ENCODE measurements around the gene HTR2B.
"Not testable (repeated sequence)": the region's sequence is repeated elsewhere in the genome, so short reads cannot be mapped to it uniquely, and the experiment has no call there.

HTR2B gene

DNA sequence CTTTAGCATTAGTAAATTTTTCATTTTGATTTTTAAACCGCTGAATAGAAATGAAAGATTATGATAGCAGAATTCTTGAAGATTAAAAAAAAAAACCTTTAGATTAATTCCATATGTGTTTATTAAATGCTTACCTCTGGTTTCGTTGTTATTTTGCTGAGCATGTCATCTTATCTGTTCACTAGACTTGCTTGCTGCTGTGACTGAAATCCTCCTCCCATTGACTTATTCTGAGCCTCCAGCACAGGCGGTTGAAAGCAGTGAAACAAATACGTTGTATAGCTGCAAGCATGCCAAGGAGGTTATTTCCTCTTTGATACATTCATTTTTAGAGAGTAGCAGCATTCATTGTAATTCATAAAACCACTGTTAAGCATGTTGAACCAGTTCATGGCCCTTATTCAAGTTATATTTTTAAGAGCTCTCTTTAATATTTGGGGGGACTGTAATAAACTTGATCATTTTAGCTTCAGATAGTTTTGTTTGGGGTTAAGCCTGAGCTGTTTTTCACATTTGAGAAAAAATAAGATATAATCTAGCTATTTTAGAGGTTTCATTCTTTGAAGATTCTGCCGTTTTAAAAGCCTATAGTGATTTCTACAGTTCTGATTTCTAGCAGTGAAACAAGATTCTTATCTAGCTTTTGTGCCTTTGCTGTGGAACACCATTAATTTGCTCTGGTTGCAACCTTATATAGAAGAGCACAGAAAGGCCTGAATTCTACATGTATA lies at the start of gene HTR2B:
HTR2B (minus strand) TSS at position 205 of the 731 bp plus-strand sequence. CDS start 1,278 bp downstream, outside the sequence.
- no peak for DNase-seq (ENCODE audit: low spot score)

DNA sequence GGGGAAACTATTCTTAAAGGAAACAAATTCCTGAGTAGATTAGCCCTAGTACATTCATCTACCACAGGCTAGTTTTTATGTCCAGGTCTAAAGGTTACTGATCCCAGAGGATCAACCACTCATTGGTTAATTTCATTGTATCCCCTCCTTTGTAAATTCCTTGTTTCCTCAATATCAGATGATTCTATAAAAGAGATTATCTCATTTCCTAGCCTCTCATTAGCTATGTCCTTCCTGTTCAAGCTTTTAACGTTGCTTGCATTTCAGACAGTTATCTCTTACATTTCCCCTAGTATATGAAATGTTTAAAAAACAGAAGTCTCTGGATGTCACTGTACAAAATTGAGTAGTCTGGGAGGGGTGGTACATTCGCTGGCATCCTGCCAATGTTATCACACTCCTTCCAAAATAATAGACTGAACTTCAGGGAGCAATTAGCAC lies 49.4 kb upstream of the HTR2B start:
- DNase-seq (ENCODE audit: low spot score) = no peak

DNA sequence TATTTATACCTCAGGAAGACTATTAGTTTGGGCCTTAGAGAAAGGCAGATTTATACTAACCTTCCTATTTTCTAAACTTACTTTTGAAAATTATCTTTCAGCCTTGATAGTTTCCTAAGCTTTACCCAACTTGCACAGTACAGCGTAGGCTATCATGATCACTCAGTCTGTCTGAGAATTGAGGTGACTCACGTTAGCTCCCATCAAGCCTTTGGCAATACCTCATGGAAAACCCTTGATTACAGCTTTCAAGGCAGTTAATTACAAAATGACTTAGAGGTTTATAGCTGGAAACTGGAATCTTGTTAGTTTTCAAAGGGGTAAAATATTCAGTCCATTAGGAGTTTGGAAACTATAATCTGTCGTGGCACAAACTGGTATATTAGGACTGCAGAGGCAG lies 47.2 kb upstream of the HTR2B start:
- DNase-seq (ENCODE audit: low spot score) = no peak

DNA sequence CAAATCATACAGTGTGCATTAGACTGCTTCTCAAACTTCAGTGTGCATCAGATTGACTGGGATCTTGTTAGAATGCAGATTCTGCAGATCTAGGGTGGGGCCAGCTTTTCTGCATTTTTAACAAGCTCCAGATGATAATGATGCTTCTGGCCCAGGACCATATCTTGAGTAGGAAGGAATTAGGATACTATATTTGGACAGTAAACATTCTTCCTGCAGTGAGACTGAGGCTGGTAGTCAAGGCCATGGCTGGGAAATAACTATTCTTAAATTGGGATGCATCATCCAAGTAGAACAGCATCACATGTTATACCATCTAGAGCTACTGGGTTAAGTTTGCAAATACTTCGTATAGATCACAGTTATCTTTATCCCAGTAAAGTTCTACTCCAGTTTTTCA lies 45.2 kb upstream of the HTR2B start:
- no peak for DNase-seq (ENCODE audit: low spot score)

DNA sequence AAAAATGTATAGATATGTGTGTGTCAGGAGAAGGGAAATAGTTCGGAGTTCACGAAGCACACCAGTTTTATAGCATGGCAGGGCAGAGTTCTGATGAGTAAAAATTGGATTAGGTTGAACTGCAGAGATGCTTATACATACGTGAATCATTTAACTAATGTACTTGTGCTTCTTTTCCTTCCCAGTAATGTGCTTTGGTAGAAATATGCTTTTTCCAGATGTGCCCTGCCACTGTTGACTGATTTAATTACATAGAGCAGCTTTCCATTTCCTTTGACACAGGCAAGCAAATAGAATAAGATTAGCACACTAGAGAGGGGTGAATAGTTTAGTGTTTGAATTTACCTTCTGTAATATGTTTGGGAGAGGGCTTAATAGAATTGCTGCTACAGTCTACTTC lies 44.6 kb upstream of the HTR2B start:
- no peak for DNase-seq (ENCODE audit: low spot score)

DNA sequence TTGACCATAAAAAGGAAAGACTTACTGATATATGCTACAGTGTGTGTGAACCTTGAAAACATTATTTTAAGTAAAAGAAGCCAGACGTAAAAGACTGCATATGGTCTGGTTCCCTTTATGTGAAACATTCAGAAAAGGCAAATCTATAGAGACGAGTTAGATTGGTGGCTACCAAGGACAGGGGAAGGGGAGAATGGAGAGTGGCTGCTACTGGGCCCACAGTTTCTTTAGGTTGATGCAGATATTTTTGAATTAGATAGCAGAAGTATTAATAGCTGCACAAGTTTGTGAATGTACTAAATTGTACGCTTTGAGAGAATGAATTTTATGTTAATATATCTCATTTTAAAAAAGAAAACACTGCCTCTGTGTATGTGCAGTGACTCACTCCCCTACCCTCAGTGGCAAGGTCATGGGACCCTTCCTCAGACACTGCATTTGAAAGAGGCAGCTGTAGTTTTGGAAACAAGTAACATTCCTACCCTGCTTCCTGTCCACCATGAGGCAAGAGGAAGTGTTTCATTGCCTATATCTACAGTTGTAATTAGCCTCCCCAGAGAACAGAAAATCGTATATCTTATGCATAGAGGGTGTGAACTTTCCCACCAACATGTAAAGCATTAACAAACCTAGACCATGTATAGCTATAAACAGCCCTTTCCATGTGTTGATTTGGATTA lies 43.8 kb upstream of the HTR2B start:
- DNase-seq (ENCODE audit: low spot score) = no peak

DNA sequence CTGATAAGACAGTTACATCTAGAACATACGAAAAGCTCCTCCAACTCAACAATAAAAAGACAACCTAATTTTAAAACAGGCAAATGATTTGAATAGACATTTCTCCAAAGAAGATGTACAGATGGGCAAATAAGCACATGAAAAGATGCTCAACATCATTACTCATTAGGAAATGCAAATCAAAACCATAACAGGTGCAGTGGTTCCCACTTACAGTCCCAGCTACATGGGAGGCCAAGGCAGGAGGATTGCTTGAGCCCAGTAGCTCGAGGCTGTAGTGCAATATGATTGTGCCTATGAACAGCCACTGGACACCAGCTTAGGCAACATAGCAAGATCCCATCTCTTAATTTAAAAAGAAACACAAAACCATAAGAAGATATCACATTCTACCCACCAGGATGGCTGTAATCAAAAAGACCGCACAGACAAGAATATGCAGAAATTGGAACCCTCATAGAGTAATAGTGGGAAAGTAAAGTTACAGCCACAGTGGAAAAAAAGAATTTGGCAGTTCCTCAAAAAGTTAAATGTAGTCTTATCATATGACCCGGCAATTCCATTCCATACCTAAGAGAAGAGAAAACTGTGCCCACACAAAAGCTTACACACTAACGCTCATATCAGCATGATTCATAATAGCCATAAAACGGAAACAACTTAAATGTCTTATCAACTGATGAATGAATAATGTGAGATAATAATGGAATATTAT lies 43.1 kb upstream of the HTR2B start:
- DNase-seq (ENCODE audit: low spot score) = no peak

DNA sequence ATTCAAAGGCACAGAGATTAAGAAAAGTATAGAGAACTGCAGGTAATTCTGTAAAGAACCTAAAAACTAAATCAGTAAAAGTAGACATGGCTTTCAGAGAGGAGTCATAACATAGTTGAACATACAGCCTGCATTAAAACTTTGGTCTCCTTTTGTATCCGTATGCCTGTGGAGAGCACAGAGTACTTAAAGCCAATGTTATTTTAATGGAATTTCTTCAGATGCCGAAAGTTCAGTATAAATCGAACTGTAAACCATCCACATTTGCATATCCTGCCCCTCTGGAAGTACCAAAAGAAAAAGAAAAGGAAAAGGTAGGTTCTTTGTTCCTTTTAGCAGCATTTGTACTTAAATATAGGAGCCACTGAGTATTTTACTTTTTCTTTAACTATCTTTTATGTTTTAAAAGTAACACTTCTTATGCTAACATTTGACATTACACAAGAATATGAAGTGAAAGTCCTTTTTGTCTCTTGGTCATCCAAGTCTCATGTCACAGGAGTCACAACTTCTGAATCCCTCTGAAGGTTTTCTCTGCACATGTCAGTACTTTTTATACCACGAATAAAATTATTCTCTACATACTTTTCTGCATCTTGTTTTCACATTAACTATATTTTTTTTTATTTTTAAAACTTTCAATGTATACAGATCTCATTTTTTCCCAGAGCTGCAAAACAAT lies 38.7 kb upstream of the HTR2B start:
- no peak for DNase-seq (ENCODE audit: low spot score)

DNA sequence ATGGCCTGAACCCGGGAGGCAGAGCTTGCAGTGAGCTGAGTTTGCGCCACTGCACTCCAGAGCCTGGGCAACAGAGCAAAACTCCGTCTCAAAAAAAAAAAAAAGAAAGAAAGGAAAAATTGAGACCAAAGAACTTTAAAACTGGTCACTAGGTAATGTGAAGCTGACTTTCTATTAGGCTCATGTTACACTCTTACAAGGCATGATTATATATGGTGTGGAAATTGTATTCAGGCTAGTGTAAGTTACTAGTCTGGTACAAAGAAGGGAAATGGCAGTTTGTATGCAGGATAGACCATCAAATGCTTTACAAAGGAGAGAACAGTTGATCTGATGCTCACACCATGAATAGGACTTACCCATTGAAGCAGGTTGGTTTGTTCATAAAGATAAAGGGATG lies 38.2 kb upstream of the HTR2B start:
- no peak for DNase-seq (ENCODE audit: low spot score)

DNA sequence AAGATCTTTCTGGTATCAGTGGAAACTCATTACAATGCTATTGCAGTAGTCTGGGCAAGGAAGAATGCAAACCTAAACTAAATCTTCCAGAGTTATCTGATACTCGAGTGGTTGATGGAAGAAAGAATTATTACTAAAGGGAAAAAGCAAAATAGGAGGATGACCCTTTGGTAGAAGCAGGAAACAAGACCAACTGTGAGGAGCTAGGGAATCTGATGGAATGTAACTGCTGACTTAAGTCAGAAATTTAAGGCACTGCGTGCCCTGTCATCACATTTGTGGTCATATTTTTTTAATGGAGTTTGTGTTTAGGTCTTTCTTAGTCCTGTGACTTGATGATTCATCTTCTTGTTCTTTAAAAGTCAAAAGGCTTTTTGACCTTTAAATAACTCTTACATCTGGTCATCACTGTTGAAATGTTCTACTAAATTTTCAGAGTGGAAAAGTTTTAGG lies 37.1 kb upstream of the HTR2B start:
- DNase-seq (ENCODE audit: low spot score) = peak; percentile 9

DNA sequence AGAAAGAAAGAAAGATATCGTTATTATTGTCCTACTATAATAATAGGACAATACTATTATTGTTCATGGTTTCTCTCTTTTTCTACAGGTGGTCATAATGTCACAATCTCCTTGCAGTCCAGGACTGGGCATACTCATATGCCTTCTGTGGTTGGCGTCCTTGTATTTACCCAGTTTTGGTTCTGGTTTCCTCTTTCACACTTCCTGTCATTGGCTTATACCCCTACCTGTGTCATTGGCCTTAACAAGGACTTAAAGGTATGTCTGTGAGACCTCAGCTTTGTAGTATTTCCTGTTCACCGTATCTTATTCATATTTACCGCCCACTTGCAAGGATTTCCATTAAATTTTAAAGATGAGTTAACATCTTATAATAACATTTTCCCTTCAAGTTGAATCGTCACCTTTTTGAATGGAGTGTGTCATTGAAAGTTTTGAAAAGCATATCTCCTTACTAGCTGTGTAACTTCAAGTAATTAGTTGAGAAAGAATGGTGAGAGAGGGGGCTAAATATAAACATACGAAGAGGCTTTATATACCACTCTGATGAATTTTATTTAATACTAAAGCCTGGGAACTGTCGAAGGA lies 36.5 kb upstream of the HTR2B start:
- DNase-seq (ENCODE audit: low spot score) = no peak

DNA sequence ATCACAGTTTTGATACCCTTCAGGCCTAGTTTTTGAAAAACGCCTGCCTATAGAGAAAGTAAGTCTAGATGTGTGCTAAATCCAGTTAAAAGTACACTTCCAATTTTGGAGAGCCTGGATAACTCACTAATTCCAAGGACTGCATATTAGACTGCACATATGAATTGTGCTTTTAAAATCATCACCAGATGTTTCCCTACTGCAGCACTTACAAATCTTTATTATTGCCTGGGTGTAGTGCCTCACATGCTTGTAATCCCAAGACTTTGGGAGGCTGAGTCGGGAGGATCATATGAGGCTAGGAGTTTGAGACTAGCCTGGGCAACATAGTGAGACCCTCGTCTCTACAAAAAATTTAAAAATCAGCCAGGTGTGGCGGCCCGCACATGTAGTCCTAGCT lies 35.9 kb upstream of the HTR2B start:
- DNase-seq (ENCODE audit: low spot score) = no peak

DNA sequence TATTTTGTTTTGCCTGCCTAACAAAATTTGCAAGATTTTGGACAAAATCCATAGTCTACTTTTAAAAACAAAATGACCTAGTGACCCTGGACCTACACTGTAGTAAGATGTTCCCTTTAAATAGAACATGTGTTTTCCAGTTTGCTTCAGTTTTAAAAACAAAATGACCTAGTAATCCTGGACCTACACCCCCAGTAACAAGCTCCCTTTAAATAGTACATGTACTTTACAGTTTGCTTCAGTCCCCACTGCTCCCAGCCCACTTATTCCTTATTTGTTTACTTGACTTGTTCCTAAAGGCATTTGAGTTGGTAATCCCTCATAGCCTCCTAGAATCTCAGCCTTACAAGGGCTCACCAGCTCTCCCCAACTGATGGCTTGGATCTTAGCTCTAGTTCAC lies 34.5 kb upstream of the HTR2B start:
- DNase-seq (ENCODE audit: low spot score) = no peak

DNA sequence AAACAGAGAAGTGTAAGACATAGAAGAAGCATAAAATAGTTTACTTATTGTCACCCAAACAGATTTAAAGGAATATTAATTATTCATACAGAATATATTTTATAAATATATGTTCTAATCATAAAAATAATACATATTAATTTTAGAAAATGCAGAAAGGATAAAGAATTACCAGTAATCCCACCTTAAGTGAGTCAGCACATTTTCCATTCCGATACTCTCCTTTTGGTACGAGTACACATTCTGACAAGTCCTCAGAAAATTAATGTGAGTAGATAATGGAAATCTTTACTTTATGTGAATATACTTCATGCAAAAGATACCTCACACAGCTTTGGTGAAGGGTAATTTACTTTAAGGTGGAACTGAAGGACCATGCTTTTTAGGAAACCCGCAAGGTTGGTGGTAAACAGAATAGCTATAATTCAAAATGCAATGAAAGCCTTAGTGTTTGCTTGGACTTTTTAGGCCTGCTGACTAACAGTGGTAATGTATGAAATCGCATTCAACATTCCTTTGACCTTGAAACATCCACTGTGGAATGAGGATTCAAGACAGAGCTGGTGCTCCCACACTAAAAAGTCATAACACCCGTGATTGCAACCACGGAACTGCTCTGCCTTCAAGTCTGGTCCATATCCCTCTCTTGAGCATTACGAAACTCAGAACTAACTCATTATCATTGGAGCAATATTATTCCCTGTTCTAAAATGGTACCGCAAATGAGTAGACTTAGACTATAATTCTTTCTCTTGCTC lies 28.1 kb upstream of the HTR2B start:
- DNase-seq (ENCODE audit: low spot score) = no peak

DNA sequence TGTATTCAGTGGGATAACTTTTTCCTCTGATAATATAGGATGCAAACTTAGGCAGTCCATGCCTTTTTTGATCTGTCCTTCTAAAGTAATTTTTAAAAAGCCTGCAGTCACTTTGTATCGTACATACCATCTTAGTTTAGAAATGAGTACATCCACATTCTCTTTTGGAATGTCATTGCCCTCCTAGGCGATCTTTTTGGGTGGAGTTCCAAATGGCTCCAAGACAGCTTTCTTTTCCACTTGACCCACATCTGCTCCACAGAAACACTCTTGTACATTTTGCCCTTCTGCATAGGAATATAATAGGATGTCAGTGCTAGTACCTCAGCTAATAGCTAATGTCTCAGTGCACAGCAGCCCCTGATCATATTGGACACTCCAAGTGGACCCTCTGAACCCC lies 21.8 kb upstream of the HTR2B start:
- DNase-seq (ENCODE audit: low spot score) = no peak

DNA sequence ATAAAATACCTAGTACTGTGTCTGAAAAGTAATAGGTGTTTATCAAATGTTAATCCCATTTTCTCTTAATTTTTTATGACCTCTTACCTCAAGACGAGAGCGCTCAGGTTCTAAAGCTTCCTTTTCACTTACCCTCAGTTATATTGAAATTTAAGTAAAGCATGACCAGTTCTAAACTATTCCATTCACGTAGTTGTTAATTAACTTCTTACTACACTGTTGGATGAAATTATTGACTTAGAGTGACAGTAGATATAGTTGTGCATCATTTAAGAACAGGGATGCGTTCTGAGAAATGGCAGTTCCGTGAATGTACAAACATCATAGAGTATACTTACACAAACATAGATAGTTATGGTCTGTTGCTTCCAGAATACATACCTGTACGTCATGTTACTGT lies 20.1 kb upstream of the HTR2B start:
- no peak for DNase-seq (ENCODE audit: low spot score)

DNA sequence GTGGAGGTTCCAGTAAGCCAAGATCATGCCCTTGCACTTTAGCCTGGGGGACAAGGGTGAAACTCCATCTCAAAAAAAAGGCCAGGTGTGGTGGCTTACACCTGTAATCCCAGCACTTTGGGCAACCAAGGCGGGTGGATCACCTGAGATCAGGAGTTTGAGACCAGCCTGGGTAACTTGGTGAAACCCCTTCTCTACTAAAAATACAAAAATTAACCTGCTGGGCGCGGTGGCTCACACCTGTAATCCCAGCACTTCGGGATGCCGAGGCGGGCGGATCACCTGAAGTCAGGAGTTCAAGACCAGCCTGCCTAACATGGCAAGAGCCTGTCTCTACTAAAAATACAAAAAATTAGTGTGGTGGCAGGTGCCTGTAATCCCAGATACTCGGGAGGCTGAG lies 16.0 kb upstream of the HTR2B start:
- not testable (repeated sequence) for DNase-seq (ENCODE audit: low spot score)

DNA sequence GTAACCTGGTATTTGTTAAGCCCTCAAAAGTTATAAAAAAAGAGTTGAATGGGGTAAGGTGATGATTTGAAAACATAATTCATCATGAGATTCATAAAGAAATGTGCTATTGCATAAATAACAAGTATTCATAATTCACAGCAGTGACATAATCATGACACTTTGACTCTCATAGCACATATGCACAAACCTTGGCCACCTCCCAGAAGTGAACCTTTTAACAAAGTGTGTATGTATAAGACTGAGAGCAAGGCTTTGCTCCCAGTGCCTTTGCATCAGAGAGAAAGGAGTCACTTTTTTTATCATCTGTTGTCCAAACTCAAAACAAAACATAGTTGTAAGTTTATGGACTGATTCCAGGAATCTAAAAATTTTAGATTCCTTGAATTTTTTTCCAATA lies 15.0 kb upstream of the HTR2B start:
- no peak for DNase-seq (ENCODE audit: low spot score)

DNA sequence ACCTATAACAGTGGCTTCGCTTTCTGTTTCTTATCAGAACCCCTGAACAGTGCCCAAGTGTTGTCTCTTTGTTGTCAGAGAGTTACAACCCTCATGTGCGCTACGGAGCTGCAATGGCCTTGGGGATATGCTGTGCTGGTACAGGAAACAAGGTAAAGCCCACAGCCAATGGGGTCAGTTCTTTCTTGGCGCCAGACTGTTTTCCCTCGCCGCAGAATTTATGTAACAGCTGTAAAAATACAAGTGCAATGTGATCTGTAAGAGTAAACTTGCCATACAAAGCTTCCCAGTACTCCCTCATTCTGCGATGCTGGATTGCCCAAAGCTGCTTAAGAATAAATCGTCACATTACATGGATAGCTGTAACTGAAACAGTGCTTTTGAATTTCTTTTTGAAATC lies 13.9 kb upstream of the HTR2B start:
- no peak for DNase-seq (ENCODE audit: low spot score)

DNA sequence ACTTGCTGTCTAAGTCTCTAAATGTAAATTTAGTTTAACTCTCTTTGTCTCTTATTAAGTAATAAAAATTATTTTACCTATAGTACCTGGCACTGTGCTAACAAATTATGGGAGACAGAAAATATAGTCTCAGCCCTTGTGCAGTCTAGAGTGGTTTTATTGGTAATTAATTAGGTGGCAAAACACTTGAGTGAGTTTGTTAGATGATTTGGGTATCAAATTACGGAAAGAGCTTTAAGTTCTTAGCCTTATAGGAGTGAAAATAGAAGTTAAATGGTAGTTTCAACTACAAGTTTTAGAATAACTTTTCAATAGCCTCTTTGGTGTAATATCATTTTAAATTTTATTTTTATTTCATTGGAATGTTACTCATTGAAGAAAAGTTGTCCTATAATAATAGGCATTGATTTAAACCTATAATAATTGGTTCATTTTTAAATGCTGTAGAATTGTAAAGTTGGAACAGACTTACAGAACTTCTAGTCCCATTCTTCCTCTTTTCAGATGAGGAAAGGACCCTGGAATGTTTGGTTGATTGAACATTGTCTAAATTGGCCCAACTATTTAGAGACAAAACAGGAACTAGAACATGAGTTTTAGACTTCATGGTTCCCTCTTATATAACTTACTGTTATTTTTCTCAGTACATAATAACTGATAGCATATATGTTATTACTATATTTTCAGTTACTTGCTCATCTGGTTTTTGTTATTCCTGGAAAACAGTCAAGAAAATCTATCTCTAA lies 10.2 kb upstream of the HTR2B start:
- DNase-seq (ENCODE audit: low spot score) = no peak
